SKM-1 treated with dmso at 0.1 percent for 144 hours (cell line): ENCODE measurements around the gene P3H1.
A peak's percentile ranks its signal among the peaks of the same experiment; 100 is the strongest.
"Not testable (repeated sequence)": the region's sequence is repeated elsewhere in the genome, so short reads cannot be mapped to it uniquely, and the experiment has no call there.

Experiments used
- DNase-seq: peaks from one replicate; lab custom pipeline; 2025; ENCODE audit not compliant: unreplicated experiment; lab: John Stamatoyannopoulos, UW

P3H1 gene

GRCh38 chr1:42766741-42767509 is at the start of gene P3H1, which contains the start of gene C1orf50:
TSS of gene P3H1 (minus strand) at chr1:42767028. CDS start at chr1:42766971, 57 bp downstream.
TSS of gene C1orf50 (plus strand) at chr1:42767249. CDS start at chr1:42767312, 63 bp downstream.
- peak; percentile 97 for DNase-seq

GRCh38 chr1:42815941-42816584 is 49.2 kb upstream of the P3H1 start:
- no peak for DNase-seq

GRCh38 chr1:42814815-42815214 is 48.0 kb upstream of the P3H1 start:
- not testable (repeated sequence) for DNase-seq

- DNase-seq = no peak
Measured at GRCh38 chr1:42807056-42807668, 40.3 kb upstream of the P3H1 start.

GRCh38 chr1:42806593-42806992 is 39.8 kb upstream of the P3H1 start:
- DNase-seq = no peak

GRCh38 chr1:42806171-42806570 is 39.3 kb upstream of the P3H1 start:
- no peak for DNase-seq

- no peak for DNase-seq
Measured at GRCh38 chr1:42801832-42802473, 35.1 kb upstream of the P3H1 start.

GRCh38 chr1:42797979-42798378 is 31.2 kb upstream of the P3H1 start:
- DNase-seq = no peak

- no peak for DNase-seq
Measured at GRCh38 chr1:42797414-42797813, 30.6 kb upstream of the P3H1 start.

- DNase-seq = no peak
Measured at GRCh38 chr1:42793824-42794223, 27.0 kb upstream of the P3H1 start.

- DNase-seq = no peak
Measured at GRCh38 chr1:42788021-42788420, 21.2 kb upstream of the P3H1 start.

GRCh38 chr1:42786097-42786496 is 19.3 kb upstream of the P3H1 start:
- no peak for DNase-seq

- DNase-seq = no peak
Measured at GRCh38 chr1:42784946-42785693, 18.3 kb upstream of the P3H1 start, which contains the start of gene TMEM269. TSS of gene TMEM269 (plus strand) at chr1:42784991. CDS start at chr1:42789894, 4,903 bp downstream.

GRCh38 chr1:42784547-42784945 is 17.7 kb upstream of the P3H1 start:
- DNase-seq = no peak

GRCh38 chr1:42783092-42783491 is 16.3 kb upstream of the P3H1 start:
- no peak for DNase-seq

- DNase-seq = no peak
Measured at GRCh38 chr1:42780176-42780575, 13.3 kb upstream of the P3H1 start.

GRCh38 chr1:42779725-42780124 is 12.9 kb upstream of the P3H1 start:
- DNase-seq = no peak

GRCh38 chr1:42777852-42778251 is 11.0 kb upstream of the P3H1 start:
- DNase-seq = peak; percentile 20

- no peak for DNase-seq
Measured at GRCh38 chr1:42776502-42776901, 9.7 kb upstream of the P3H1 start.

- no peak for DNase-seq
Measured at GRCh38 chr1:42774928-42775526, 8.2 kb upstream of the P3H1 start.
